Activated T-helper 1 cell treated with anti-CD3 and anti-CD28 coated beads, Interleukin-12 subunit alpha, Interleukin-12 subunit beta, Interleukin-2, Interleukin-4 antibody, amounts not matched to agents 30 ng/mL and 10 ng/mL and 1 ng/mL, durations not matched to agents 14 hours and 24 hours and 36 hours (primary cell): ENCODE measurements around the gene MTFR1L. TPM values are rescaled to one million over a fixed set of nuclear protein-coding genes. Genes with fewer than 3 reads are reported as not detected.

Experiments used
- DNase-seq: peaks from one replicate; pipeline ENCODE4 v3.0.0; 2021; ENCODE audit warnings: low spot score
- H3K27ac Mint-ChIP-seq: one replicate; pipeline ENCODE4 v1.8.0; 2021; ENCODE audit warnings: mild to moderate bottlenecking, mixed read lengths
- H3K27me3 Mint-ChIP-seq: one replicate; pipeline ENCODE4 v1.8.0; 2022; ENCODE audit warnings: mild to moderate bottlenecking, moderate library complexity, mixed read lengths; ENCODE audit not compliant: insufficient read depth
- H3K36me3 Mint-ChIP-seq: one replicate; pipeline ENCODE4 v1.8.0; 2021; ENCODE audit warnings: low read depth, mixed read lengths
- H3K4me1 Mint-ChIP-seq: one replicate; pipeline ENCODE4 v1.8.0; 2021; ENCODE audit warnings: low read depth, mixed read lengths
- H3K4me3 Mint-ChIP-seq: one replicate; pipeline ENCODE4 v1.8.0; 2021; ENCODE audit warnings: mild to moderate bottlenecking, moderate library complexity, mixed read lengths
- H3K9me3 Mint-ChIP-seq: one replicate; pipeline ENCODE4 v1.8.0; 2021; ENCODE audit warnings: mixed read lengths
- intact Hi-C: fragments of 100-400 bp; cut with micrococcal nuclease; formaldehyde crosslinking; loops from one replicate; pipeline ENCODE4 v1.15.1; 2024
- total RNA-seq: library from RNA; stranded (reverse); gene quantifications from 2 replicates; pipeline ENCODE4 v1.2.3, GENCODE V29; 2022

MTFR1L gene
- total RNA-seq, 1 donor from 2014 or later: 29.3 TPM

GRCh38 chr1:25804964-25805862 is 14.5 kb upstream of the MTFR1L start:
- no peaks in the 10 kb centered on the region for H3K9me3 Mint-ChIP-seq
- H3K27ac Mint-ChIP-seq: no peak overlapping the region
- peaks cover 29% of the 10 kb centered on the region for H3K27me3 Mint-ChIP-seq
- DNase-seq: no peak
- intact Hi-C loops: no loop called here
- H3K36me3 Mint-ChIP-seq: peaks cover 3% of the 10 kb centered on the region
- no peak overlapping the region for H3K4me3 Mint-ChIP-seq
- H3K4me1 Mint-ChIP-seq: peaks cover 11% of the 10 kb centered on the region

- Mint-ChIP-seq H3K4me3 (no peak overlapping the region), H3K9me3 (no peaks in the 10 kb centered on the region), H3K36me3 (peaks cover 3% of the 10 kb centered on the region), H3K27me3 (peaks cover 24% of the 10 kb centered on the region), H3K4me1 (peaks cover 11% of the 10 kb centered on the region), H3K27ac (no peak overlapping the region)
- DNase-seq: no peak
- intact Hi-C loops: no loop called here
These were observed 13.9 kb upstream of the MTFR1L start for GRCh38 chr1:25805863-25806225.

DNA sequence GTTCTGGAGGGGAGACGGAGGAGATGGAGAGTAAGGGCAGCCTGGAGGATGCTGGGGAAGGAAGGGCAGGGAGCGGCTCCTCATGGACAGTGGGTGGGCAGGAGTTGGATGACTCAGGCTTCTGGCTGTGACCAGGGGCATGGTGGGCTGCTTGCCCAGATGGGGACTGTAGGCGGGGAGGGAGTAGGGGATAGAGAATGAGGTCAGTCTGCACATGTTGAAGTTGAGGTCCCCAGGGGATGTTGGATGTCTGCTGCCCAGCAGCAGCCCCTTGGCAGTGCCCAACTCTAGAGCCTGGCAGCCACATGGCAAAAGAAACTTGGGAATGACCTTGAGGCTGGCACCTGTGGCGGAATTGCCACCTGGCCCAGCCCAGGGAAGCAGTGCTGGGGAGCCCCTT is 13.3 kb upstream of the MTFR1L start:
- no peaks in the 10 kb centered on the region for H3K9me3 Mint-ChIP-seq
- peaks cover 11% of the 10 kb centered on the region for H3K4me1 Mint-ChIP-seq
- intact Hi-C loops: no loop called here
- peaks cover 3% of the 10 kb centered on the region for H3K36me3 Mint-ChIP-seq
- H3K4me3 Mint-ChIP-seq: no peak overlapping the region
- H3K27ac Mint-ChIP-seq: no peak overlapping the region
- peaks cover 20% of the 10 kb centered on the region for H3K27me3 Mint-ChIP-seq
- DNase-seq: no peak

DNA sequence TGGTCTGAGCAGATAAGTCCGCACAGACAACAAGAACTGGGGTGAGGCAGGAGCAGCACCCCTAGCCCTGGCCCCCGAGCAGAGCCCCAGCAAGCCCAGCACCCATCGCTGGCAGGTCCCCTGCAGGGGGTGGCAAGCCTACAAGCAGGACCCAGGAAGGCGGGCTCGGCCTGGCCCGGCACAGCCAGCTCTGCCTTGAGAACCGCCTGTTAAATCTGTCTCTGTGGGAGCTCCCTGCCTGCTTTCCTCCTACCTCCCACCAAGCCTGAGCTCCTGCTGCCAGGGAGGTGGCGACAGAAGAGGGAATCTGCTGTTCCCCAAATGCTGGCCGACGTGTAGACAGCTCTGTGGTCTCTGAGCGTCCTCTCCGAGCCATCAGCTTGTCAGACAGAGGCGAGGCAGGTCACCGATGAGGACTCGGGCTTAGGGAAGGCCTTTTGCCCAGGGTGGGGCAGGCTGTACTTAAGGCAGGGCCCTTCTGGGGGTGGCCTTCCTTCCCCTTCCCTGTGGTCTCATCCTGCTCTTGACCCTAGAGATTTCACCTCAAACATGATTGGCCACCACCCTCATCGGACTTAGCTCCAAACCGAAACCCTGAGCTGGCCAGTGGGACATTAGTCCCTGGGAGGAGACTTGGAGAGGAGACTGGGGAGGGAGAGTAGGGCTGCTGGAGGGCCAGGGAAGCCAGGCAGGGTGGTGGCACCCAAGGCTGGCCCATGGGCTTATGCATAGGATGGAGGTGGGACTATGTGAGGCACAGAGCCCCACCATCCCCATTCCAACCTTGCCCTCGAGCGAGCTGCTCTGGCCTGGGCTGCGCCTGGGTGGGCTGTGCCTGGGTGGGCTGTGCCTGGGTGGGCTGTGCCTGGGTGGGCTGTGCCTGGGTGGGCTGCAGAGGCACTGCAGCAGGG is 12.0 kb upstream of the MTFR1L start:
- Mint-ChIP-seq H3K27ac (no peak overlapping the region), H3K4me3 (no peak overlapping the region), H3K27me3 (peaks cover 15% of the 10 kb centered on the region), H3K4me1 (peaks cover 4% of the 10 kb centered on the region), H3K36me3 (no peaks in the 10 kb centered on the region), H3K9me3 (no peaks in the 10 kb centered on the region)
- intact Hi-C loops: no loop called here
- DNase-seq: no peak

- no peak for DNase-seq
- Mint-ChIP-seq H3K27ac (no peak overlapping the region), H3K27me3 (peaks cover 15% of the 10 kb centered on the region), H3K9me3 (no peaks in the 10 kb centered on the region), H3K4me1 (no peaks in the 10 kb centered on the region), H3K4me3 (no peak overlapping the region), H3K36me3 (no peaks in the 10 kb centered on the region)
- intact Hi-C loops: no loop called here
These were observed 11.1 kb upstream of the MTFR1L start for GRCh38 chr1:25808481-25809244.

- Mint-ChIP-seq H3K36me3 (no peaks in the 10 kb centered on the region), H3K9me3 (no peaks in the 10 kb centered on the region), H3K27ac (no peak overlapping the region), H3K4me1 (no peaks in the 10 kb centered on the region), H3K4me3 (no peak overlapping the region), H3K27me3 (peaks cover 10% of the 10 kb centered on the region)
- no peak for DNase-seq
- intact Hi-C loops: no loop called here
These were observed 10.3 kb upstream of the MTFR1L start for GRCh38 chr1:25809283-25809926.

- intact Hi-C loops: loop anchor here (1.0 kb wide), 1 partner anchor 290 kb away; no protein-coding TSS in a partner anchor
- Mint-ChIP-seq H3K27me3 (peaks cover 10% of the 10 kb centered on the region), H3K27ac (no peak overlapping the region), H3K9me3 (no peaks in the 10 kb centered on the region), H3K4me1 (no peaks in the 10 kb centered on the region), H3K36me3 (no peaks in the 10 kb centered on the region), H3K4me3 (no peak overlapping the region)
- DNase-seq: no peak
These were observed 9.8 kb upstream of the MTFR1L start for GRCh38 chr1:25809929-25810328.

DNA sequence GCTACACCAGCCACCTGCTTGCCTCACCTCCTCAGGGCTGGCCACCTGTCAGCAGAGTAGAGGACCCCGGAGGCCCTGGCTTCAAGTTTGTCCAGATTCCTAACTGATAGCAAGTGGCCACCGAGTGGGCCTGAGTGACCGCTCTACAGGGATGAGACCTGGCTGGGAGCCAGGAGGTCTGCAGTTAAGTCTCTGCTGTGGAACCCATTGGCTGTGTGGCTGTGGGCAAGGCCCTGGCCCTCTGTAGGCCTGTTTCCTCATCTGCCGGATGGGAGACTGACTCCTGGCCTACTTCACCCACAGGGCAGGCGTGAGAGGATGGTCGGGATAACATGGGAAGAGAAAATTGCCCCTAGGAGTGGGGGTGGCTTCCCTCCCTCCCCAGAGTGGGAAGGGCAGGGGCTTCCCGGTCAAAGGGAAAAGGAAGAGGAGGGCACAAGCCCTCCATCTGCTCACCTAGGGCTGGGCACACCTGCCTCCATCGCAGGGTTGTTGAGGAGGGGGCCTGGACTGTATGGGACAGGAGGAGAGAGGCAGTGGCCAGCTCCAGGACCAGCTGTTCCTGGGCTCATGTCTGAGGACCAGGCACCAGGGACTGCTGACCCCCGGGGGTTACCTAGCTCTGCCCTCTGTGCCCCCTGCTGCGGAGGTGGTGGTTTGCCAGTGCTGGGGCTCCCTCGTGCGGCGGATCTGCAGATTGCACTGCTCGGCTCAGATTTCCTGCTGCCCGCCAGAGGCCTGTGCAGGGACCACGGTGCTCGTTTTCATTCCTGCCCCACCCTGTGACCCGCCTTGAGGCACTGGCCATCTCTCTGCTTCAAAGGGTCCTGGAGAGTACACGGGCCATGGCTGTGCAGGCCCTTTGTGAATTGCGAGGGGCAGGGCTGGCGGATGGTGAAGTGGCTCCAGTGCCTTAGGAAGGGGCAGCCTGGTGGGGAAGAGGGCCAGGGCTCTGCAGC is 9.1 kb upstream of the MTFR1L start:
- H3K9me3 Mint-ChIP-seq: no peaks in the 10 kb centered on the region
- H3K27me3 Mint-ChIP-seq: peaks cover 6% of the 10 kb centered on the region
- H3K36me3 Mint-ChIP-seq: no peaks in the 10 kb centered on the region
- DNase-seq: peak; percentile 67
- intact Hi-C loops: loop anchor here (1.0 kb wide), 2 partner anchors 290 to 306 kb away; no protein-coding TSS in a partner anchor
- H3K4me1 Mint-ChIP-seq: no peaks in the 10 kb centered on the region
- H3K4me3 Mint-ChIP-seq: no peak overlapping the region
- H3K27ac Mint-ChIP-seq: no peak overlapping the region

GRCh38 chr1:25811384-25812082 is 8.2 kb upstream of the MTFR1L start:
- Mint-ChIP-seq H3K9me3 (no peaks in the 10 kb centered on the region), H3K4me1 (no peaks in the 10 kb centered on the region), H3K4me3 (no peak overlapping the region), H3K27me3 (no peaks in the 10 kb centered on the region), H3K36me3 (no peaks in the 10 kb centered on the region), H3K27ac (no peak overlapping the region)
- intact Hi-C loops: loop anchor here (1.0 kb wide), 1 partner anchor 307 kb away; no protein-coding TSS in a partner anchor
- no peak for DNase-seq

- Mint-ChIP-seq H3K27ac (no peak overlapping the region), H3K9me3 (no peaks in the 10 kb centered on the region), H3K36me3 (no peaks in the 10 kb centered on the region), H3K4me3 (no peak overlapping the region), H3K27me3 (no peaks in the 10 kb centered on the region), H3K4me1 (peaks cover 2% of the 10 kb centered on the region)
- intact Hi-C loops: no loop called here
- DNase-seq: no peak
These were observed 6.6 kb upstream of the MTFR1L start for GRCh38 chr1:25813071-25813733.
